Prostate gland (tissue), 2 donors: ENCODE data around the gene POLR2H. TPM values are rescaled to one million over a fixed set of nuclear protein-coding genes. Genes with fewer than 3 reads are reported as not detected.
"Not testable (repeated sequence)": the region's sequence is repeated elsewhere in the genome, so short reads cannot be mapped to it uniquely, and the experiment has no call there.

Experiments
- DNase-seq: peaks from one replicate; pipeline ENCODE4 v3.0.0-alpha.2; 2019; ENCODE audit warnings: low spot score
- H3K27ac ChIP-seq, 2 donors: fragments of 200-600 bp; sonication (generic); 2 replicates each; pipeline ENCODE4 v1.5.1; 2017 to 2019
- H3K27me3 ChIP-seq: fragments of 200-600 bp; sonication (generic); replicated peaks from 2 replicates; pipeline ENCODE4 v1.5.1; 2019; ENCODE audit not compliant: insufficient read depth
- H3K36me3 ChIP-seq, 2 donors: fragments of 200-600 bp; sonication (generic); 1 replicate in 1 of 2; 2 replicates in 1 of 2; pipeline versions ENCODE4 v1.5.1 to v1.8.1; 2017 to 2019
- H3K4me1 ChIP-seq: fragments of 200-600 bp; sonication (generic); replicated peaks from 2 replicates; pipeline ENCODE4 v1.5.1; 2019
- H3K4me3 ChIP-seq, 2 donors: fragments of 200-600 bp; sonication (generic); 2 replicates each; pipeline ENCODE4 v1.5.1; 2017 to 2019
- H3K9me3 ChIP-seq: fragments of 200-600 bp; sonication (generic); 2 replicates; pipeline ENCODE4 v1.5.1; 2017
- CTCF ChIP-seq, 4 experiments: fragments of 200-600 bp in 2 of 4; fragments of 450-650 bp in 2 of 4; sonication (generic) in 2 of 4; IDR thresholded peaks; 1 replicate in 3 of 4; 2 replicates in 1 of 4; pipeline ENCODE4 v1.5.1; 2016 to 2019; ENCODE audit warnings: antibody characterized with exemption in 4 of 4, mild to moderate bottlenecking in 2 of 4, moderate library complexity in 2 of 4
- POLR2A ChIP-seq: fragments of 450-650 bp; IDR thresholded peaks from one replicate; pipeline ENCODE4 v1.6.1; 2016; ENCODE audit warnings: antibody characterized with exemption, mild to moderate bottlenecking
- POLR2AphosphoS5 ChIP-seq: sonication (generic); formaldehyde crosslinking; IDR thresholded peaks from one replicate; pipeline ENCODE4 v1.6.1; 2017; ENCODE audit warnings: antibody characterized with exemption
- WGBS: methylation state at CpG from one replicate; pipeline ENCODE4 v1.1.5; 2018; 5-methylcytosine and 5-hydroxymethylcytosine counted together
- intact Hi-C: fragments of 100-400 bp; cut with DNase I; formaldehyde crosslinking; loops from one replicate; pipeline ENCODE4 v1.14.2; 2022
- total RNA-seq, 2 donors: library from RNA; depleted of rRNA; stranded (reverse); fragments of >200 nt; gene quantifications; one replicate each; pipeline ENCODE4 v1.1.0, GENCODE V29; 2016

Gene POLR2H
- total RNA-seq, 2 donors from 2014 or later: 62.7 to 89.2 TPM

DNA sequence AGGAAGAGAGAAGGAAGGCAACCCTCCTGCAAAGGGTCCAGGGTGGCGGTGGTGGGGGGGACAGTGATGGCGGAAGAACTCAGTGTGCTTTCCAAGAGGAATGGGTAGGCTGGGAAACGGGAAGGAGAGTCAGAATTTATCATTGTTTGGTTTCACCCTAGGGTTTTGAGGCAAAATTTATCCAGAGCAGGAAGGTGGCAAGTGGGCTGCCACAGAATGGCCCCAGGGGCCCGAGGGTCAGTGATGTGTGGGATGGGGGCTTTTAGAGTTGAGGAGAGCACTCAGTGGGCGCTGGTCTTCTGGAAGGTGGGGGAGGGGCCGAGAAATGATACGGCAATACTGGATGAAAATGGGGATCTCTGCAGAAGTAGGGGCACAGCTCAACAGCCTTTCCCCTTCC lies 23.5 kb upstream of the POLR2H start:
- intact Hi-C loops: no loop called here

DNA sequence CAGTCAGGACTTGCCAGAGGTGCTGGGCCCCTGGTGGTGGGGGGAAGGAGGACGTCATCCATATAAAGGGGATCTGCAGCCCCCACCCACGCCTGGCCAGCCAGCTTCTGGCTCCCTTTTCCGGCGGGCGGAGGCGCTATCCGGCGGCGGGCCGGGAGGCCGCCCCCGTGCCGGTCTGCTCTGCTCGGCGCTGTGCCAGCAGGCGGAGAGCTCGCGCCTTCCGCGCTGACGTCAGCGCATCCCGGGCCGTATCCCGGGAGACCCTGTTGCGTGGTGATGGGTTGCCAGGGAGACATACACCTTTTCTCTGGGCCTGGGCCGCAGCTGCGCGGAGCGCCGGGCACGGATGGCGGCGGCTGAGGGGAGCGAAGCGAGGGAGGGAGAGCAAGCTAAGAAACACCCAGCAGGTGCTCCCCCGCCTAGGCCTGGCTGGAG lies 23.0 kb upstream of the POLR2H start:
- DNase-seq: peak; percentile 56
- H3K4me3 ChIP-seq: peak overlapping the region in 1 of 2 donors; percentile 4
- no peaks in the 10 kb centered on the region for H3K9me3 ChIP-seq
- intact Hi-C loops: no loop called here
- 8% methylated on average over 7 of the region's 37 CpGs for WGBS
- no peaks in the 10 kb centered on the region for H3K27me3 ChIP-seq
- peak overlapping the region; percentile 94 to 97 for H3K27ac ChIP-seq
- TF ChIP-seq POLR2A: peak; percentile 31
- TF ChIP-seq CTCF (IDR thresholded peaks at IDR 0.05): peak in 1 of 4 experiments; percentile 26
- peak; percentile 53 for TF ChIP-seq POLR2AphosphoS5
- H3K4me1 ChIP-seq: peaks cover 14% of the 10 kb centered on the region
- peaks cover 0 to 3% of the 10 kb centered on the region in 2 donors for H3K36me3 ChIP-seq

More for the DNA sequence above, 23.5 kb upstream of the POLR2H start:
- H3K4me3 ChIP-seq: no peak overlapping the region
- no peak for DNase-seq
- no peaks in the 10 kb centered on the region for H3K9me3 ChIP-seq
- 62% methylated on average over 7 of the region's 7 CpGs for WGBS
- TF ChIP-seq POLR2A: no peak
- no peak for TF ChIP-seq CTCF (IDR thresholded peaks at IDR 0.05)
- TF ChIP-seq POLR2AphosphoS5: no peak
- H3K27me3 ChIP-seq: no peaks in the 10 kb centered on the region
- H3K27ac ChIP-seq: peak overlapping the region; percentile 94 to 97
- peaks cover 14% of the 10 kb centered on the region for H3K4me1 ChIP-seq
- peaks cover 0 to 4% of the 10 kb centered on the region in 2 donors for H3K36me3 ChIP-seq

GRCh38 chr3:184339001-184339400 lies 22.5 kb upstream of the POLR2H start:
- H3K4me1 ChIP-seq: peaks cover 14% of the 10 kb centered on the region
- DNase-seq: peak; percentile 15
- no peaks in the 10 kb centered on the region for H3K9me3 ChIP-seq
- TF ChIP-seq CTCF (IDR thresholded peaks at IDR 0.05) (no peak), POLR2A (no peak), POLR2AphosphoS5 (no peak)
- 28% methylated on average over 8 of the region's 8 CpGs for WGBS
- no peaks in the 10 kb centered on the region for H3K27me3 ChIP-seq
- H3K36me3 ChIP-seq: no peaks in the 10 kb centered on the region
- peak overlapping the region in 1 of 2 donors; percentile 4 for H3K4me3 ChIP-seq
- H3K27ac ChIP-seq: peak overlapping the region; percentile 94 to 97
- intact Hi-C loops: no loop called here

- peak overlapping the region in 1 of 2 donors; percentile 94 for H3K27ac ChIP-seq
- H3K9me3 ChIP-seq, DNase-seq, H3K4me3 ChIP-seq, H3K36me3 ChIP-seq, intact Hi-C loops, H3K27me3 ChIP-seq: not testable (repeated sequence)
- H3K4me1 ChIP-seq: peaks cover 14% of the 10 kb centered on the region
- WGBS: 85% methylated on average over 19 of the region's 19 CpGs
Measured at GRCh38 chr3:184339451-184340135, 21.9 kb upstream of the POLR2H start.

DNA sequence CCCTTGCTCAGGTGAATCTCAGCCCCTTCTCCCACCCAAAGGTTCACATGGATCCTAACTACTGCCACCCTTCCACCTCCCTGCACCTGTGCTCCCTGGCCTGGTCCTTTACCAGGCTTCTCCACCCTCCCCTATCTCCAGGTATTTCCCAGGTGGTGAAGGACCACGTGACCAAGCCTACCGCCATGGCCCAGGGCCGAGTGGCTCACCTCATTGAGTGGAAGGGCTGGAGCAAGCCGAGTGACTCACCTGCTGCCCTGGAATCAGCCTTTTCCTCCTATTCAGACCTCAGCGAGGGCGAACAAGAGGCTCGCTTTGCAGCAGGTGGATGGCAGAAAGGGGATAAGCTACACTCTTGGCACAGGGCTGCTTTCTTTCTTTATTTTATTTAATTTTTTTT lies 19.6 kb upstream of the POLR2H start:
- Histone ChIP-seq H3K4me1 (peaks cover 9% of the 10 kb centered on the region), H3K36me3 (no peaks in the 10 kb centered on the region), H3K27ac (no peak overlapping the region), H3K27me3 (no peaks in the 10 kb centered on the region), H3K9me3 (no peaks in the 10 kb centered on the region), H3K4me3 (no peak overlapping the region)
- WGBS: 77% methylated on average over 7 of the region's 7 CpGs
- intact Hi-C loops: no loop called here
- no peak for DNase-seq
- TF ChIP-seq CTCF (IDR thresholded peaks at IDR 0.05): no peak
- TF ChIP-seq POLR2AphosphoS5: no peak
- no peak for TF ChIP-seq POLR2A
